GM04504 (cell line): ENCODE results near the gene IZUMO1.
"Not testable (repeated sequence)": the region's sequence is repeated elsewhere in the genome, so short reads cannot be mapped to it uniquely, and the experiment has no call there.

ENCODE experiments used
- DNase-seq: peaks from one replicate; pipeline ENCODE4 v3.0.0-alpha.2; 2012; ENCODE audit warnings: low read depth

IZUMO1 gene

GRCh38 chr19:48737360-48737998 is 9.2 kb downstream of the IZUMO1 start:
- no peak for DNase-seq

DNA sequence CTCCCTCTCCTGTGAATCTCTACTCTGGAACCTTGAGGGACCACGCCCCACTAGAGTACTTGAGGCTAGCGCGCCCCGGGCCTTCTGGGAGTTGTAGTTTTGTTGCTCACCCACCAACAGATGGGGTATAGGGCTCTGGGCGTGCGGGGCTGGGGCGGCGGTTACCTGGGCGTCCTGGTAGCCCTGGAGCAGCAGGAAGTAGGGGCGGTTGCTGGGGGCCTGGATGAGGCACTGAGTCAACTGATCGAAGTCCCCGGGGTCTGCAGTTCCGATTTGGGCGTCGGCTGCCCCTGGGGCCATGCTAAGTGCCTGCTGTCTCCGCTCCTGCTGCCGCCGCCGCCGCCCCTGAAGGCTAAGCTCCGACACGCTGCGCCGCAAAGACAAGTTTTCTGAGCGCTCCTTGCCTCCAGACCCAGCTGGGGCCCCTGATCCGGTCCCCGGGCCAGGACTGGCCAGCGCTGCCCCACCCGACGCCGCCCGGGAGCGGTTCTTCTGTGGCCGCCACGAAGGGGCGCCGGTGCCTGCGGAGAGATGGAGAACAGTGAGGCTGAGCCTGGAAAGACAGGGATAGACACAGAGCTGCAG is 11.6 kb downstream of the IZUMO1 start:
- DNase-seq: no peak

DNA sequence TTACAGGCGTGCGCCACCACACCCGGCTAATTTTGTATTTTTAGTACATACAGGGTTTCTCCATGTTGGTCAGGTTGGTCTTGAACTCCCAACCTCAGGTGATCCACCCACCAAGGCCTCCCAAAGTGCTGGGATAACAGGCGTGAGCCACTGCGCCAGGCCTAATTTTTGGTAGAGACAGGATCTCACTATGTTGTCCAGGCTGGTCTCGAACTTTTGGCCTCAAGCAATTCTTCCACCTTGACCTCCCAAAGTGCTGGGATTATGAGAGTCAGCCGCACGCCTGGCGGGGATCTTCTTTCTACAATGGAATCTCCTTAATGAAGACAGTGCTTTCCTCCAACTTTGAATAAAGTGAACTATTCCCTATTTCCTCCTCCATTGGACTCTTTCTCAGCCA is 12.1 kb downstream of the IZUMO1 start:
- DNase-seq: no peak

DNA sequence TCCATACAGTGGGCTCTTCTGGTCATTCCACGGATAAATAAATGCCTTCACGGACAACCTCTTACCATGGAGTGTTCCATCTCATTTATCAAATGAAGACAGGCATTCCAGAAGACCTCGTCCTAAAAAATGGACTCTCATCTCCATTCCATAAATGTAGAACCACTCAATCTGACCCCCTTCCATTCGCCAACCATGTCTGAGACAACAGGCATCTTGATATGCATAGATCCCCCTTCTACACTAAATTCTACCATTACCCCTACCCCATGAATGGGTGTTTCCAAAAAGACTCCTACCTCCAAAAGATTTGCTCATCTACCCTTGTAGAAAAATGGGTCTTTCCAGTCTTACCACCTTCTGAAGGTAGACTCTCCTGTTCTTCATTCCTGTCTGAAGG is 15.3 kb downstream of the IZUMO1 start:
- DNase-seq: no peak

DNA sequence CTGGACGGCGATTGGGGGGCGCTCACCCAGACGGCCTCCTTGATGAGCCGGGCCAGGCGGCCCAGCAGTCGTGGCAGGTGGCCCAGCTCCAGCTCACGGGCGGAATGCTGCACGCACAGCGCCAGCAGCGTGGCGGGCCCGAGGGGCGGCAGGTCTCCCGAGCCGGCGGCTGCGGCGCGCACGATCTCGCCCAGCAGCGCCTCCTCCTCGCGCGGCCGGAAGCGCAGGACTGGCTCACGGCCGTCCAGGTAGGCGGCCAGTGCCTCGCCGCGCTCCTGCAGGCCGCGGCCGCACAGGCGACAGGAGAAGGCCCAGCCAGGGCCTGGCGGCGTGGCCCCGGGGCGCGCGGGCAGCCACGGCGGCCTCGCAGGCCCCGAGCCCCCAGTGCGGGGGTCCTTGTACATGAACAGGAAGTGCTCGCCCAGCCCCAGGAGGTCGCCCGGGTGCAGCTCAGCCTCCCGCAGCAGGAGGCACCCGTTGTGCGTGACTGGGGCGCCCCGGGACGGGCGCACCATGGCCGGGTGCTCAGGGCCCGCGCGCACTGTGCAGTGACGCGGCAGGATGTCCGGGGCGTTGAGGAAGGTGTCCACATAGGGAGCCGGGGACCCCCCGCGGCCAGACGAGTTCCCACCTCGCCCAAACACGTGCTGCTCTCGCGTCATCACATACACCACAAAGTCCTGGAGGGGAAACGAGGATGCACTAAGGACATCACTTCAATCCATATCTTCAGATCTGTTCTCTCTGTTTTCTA is 17.6 kb downstream of the IZUMO1 start:
- DNase-seq: no peak

GRCh38 chr19:48726556-48726955 is 20.2 kb downstream of the IZUMO1 start:
- DNase-seq: no peak

GRCh38 chr19:48724796-48725753 is 21.6 kb downstream of the IZUMO1 start:
- no peak for DNase-seq

- no peak for DNase-seq
Observed at GRCh38 chr19:48722196-48722708, 24.5 kb downstream of the IZUMO1 start.

DNA sequence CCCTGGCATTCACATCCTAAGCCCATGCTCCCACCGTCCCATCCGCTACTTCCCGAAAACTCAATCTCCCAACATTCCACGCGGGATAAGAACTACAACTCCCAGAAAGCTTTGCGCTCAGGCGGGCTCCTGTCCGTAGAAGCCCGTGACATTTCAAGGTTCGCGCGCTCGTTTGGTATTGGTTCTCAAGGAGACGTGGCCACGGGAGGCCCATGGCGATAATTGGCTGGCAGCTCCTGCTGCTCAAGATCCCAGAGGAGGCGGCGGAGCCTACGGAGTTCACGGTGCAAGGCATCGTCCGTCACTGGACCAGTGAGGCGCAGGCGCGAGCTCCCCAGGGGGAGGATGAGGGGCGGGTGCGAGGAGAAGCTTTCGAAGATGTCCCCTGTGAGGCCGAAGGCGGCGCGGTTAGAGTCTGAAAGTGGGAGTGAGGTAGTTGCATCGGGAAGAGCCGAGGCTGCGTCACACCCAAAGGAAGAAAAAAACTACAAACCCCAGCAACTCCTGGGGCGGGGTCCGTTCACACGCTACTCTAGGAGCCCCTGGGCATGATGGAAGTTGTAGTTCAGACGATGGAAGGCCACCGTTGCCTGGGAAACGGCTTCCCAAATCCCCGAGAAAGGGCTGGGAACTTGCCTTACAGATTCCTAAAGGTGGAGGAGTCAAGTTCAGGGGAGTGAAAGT is 26.0 kb downstream of the IZUMO1 start:
- peak; percentile 99 for DNase-seq

DNA sequence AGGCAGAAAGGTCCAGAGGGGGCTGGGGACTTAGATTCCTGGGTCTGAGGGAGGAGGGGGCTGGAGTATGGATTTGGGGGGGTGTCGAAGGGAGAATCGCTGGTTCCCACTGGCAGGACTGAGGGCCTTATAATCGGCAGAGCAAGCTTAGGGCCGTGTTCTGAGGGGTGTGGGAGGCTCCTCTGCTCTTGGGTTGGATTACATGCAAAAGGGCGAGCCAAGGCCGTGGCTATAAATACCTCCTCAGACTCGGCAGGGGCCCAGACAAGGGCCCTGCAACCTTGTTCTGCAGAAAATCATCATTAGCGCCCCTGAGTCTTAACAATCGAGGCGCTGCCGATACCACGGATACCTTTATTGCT is 26.5 kb downstream of the IZUMO1 start:
- DNase-seq: no peak

DNA sequence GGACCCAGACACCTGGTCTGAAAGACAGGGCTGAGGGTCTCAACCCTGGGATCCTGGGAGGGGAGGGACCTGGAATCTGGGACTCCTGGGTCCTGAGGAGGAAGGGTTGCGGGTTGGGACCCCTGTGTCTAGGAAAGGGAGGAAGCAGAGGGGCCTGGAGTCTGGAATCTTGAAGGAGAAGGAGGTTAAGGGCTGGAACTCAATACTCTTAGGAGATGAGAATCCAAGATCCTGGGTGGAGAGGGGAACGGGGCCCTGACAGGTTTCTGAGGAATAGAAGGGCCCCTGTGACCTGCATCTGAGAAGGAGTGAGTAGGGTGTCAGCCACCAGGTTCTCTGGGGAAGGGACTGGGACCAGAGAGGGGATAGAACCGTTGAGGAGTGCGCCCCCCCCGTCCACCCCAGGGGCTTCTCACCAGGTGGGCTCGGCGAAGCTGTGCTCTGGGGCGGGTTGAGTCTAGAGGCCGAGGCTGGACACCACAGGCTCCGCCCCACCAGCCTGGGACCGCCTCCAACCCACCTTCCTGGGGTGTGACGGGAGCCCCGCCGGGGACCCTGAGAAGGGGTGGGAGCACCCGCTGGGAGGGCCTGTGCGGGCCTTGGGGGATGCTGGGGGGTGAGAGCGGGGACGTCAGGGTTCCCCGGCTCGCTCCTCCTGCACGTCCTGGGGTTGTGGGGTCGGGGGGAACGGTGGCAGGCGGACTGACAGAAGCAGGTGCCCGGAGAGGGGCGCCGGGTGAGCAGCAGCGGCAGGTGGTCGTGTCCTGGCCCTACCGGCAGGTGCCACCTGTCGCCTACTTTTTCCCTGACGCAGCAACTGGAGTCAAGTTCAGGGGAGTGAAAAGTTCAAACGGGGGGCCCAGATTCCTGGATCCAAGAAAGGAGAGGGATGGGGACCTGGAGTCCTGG is 27.2 kb downstream of the IZUMO1 start, which contains the start of gene MAMSTR:
Gene MAMSTR, minus strand, starts transcription at position 463 of the 909 bp plus-strand sequence. CDS start 694 bp downstream, outside the sequence.
- no peak for DNase-seq

DNA sequence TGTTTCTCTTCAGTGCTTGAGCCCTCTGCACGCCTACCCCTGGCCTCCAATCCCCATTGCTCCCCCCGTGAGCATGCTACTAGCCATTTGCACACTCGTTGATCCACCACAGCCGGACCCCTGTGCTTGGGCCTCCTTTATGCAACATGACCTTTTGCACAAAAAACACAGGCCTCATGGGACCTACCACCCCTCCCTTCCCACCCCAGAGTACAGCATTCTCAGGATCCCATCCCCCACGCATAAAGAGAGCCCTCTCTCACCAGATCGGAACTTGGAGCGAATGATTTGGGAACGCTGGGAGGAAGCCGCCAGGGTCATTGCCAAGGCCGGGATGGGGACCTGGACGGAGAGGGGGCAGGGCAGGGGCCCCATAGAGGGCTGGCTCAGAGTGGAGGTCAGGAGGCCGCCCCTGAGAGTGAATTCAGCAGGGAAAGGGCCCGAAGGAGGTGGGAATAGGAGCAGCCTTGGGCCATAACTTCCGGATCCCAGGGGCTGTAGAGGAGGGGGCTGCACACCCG is 27.9 kb downstream of the IZUMO1 start:
- no peak for DNase-seq

DNA sequence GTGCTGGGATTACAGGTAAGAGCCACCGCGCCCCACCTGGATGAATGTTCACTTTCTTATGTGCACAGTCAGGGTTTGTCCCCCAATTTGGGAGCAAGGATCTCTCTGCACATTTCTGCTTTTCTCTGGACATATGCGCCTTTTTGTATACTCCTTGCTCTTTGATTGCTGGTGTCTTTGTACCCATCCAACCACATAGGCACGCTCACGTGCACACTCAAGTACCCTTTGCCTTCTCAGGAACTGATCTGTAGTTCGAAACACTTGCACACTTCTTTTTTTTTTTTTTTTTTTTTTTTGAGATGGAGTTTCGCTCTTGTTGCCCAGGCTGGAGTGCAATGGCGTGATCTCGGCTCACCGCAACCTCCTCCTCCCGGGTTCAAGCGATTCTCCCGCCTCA is 28.6 kb downstream of the IZUMO1 start:
- not testable (repeated sequence) for DNase-seq

- DNase-seq: no peak
Observed at GRCh38 chr19:48716562-48717291, 30.0 kb downstream of the IZUMO1 start.

DNA sequence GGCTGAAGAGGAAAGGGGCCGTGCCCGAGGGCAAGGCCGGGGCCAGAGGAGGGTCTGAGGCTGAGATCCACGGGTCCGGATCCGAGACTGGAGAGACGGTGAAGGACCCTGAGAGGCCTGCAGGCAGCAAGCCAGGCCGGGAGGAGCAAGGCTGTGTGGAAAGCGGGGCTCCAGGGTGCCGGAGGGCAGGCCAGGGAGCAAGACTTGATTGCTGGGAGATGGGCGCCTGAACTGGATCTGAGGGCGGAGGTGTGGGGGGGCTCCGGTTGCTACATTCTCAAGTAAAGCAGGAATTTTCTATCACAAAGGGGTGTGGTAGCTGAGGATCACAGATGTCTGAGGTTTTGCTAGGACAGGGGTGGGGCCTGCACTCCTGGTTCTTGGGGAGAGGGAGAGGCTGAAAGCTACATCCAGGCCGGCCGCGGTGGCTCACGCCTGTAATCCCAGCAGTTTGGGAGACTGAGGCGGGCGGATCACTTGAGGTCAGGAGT is 31.0 kb downstream of the IZUMO1 start:
- DNase-seq: no peak

- no peak for DNase-seq
Observed at GRCh38 chr19:48714759-48715675, 31.7 kb downstream of the IZUMO1 start.

- DNase-seq: peak; percentile 99
Observed at GRCh38 chr19:48713864-48714755, 32.6 kb downstream of the IZUMO1 start.
